NCI-H524 treated with DMSO at 0.1 percent for 48 hours (cell line): ENCODE measurements around the gene OLFML1.

Source experiments
- DNase-seq: peaks from one replicate; lab custom pipeline; 2025; lab: John Stamatoyannopoulos, UW

OLFML1 gene

DNA sequence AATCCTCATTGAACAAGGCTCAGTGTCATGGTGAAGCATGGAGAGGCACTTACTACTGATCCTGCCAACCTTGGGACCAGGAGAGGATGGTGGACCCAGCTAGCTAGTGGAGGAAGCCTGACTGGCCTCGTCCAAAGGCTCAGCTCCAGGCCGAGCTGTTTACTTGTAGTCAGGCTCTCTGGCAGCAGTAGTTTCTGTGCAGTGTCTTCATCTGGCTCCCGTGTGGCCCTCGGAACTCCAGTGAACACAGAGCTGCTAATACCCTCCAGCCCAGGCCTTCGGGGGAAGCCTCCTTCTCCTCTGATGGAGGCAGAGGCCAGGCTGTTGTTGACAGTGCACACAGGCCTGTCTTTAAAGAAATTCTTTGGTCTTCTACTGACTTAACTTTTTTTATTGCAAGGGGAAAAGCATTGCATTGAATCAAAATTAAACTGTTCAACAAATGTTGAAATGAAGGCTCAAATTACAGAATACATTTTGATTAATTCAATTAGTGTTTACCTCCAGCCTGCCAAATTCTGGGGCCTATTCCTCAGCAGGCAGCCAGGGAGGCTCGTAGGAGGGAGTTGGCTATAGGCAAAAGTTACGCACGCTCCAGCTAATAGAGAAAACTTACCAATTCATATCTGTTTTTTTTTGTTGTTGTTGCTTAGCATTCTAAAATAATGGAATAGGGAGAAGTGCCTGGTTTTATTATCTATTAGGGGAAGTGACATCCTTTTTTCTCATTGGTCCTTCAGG lies 47.3 kb downstream of the OLFML1 start:
- no peak for DNase-seq

DNA sequence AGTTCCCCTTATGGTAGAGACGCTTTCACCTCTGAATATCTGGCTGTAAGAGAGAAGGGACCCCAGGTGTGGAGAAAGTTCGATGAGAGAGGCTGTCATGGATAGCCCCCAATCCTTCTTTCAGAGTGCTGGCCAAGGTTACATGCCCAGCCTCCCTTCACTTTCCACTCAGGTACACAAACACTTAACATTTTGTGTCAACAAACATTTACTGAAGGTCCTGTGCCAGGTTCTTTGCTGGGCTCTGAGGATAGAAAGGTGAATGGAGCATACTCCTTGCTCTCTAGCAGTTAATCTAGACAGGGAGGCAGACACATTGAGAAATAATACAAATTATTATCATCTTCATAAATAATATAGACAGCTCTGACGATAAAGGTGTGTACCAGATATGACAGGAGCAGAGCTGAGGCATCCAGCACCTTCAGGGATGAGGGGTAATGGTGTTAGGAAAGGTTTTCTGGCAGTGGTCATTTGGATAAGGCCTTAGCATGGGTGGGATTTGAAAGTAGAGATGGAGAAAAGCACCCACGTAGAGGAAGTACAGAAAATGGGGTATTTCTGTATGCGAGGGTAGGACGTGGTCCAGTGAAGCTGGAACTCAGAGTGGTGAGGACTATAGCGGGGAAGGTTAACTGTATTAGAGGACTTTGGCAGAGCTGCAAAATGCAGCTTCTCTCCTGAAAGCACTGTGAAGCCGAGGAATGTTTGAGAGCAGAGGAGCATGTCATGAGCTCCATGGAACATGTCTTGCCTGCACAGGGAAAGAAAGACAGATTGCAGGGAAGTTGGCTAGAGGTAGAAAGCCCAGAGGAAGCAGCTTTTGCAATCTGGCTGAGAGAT lies 48.1 kb downstream of the OLFML1 start:
- DNase-seq = no peak

DNA sequence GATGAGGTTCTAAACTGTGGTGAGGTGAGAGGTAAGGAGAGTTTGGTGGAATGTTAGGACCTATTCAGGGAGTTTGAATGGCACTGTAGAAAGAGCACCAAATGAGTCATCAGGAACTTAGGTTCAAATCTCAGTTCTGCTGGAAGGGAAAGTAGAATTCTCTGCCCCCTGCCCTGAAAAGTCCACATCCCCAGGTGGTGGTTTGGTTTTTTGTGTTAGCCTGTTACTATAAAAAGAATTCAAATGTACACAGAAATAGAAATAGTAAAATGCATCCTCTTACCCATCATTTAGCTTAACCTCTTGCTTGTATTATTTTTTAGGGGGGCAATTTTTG lies 48.7 kb downstream of the OLFML1 start:
- no peak for DNase-seq

DNA sequence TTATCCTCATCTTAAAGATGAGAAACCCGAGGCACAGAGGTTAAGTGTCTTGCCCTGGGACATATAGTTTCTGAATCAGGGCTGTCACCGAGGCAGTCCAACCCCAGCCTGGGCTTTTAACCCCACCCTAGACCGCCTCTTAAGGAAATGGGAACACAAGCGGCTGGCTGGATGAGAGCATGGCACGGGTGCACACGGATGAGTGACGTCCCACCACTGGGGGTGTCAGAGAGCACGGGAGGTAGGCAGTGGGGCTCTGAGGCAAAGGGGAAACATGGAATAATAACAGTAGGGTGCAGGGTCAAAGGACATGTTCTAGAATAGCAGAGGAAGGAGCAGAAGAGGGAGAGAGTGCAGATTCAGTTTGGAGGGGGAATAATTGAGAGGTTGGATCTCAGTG lies 50.8 kb downstream of the OLFML1 start:
- no peak for DNase-seq

DNA sequence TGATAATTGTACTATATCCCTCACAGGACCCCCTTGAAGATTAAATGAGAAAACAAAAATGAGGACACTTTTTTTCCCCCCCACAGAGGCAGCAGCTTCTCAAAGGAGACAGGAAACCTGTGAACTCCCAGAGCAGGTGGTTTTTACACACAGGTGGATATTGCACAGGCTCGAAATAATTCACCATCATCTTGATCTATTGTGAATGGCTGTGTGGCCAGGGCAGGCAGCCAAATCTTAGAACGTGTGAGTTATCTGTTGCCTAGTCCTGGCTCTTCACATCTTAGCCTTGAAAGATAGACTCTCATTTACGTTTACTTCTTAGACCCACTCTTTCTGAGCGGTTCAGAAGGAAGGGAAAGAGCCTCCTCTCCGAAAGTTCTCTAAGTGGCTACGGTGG lies 52.0 kb downstream of the OLFML1 start:
- no peak for DNase-seq

DNA sequence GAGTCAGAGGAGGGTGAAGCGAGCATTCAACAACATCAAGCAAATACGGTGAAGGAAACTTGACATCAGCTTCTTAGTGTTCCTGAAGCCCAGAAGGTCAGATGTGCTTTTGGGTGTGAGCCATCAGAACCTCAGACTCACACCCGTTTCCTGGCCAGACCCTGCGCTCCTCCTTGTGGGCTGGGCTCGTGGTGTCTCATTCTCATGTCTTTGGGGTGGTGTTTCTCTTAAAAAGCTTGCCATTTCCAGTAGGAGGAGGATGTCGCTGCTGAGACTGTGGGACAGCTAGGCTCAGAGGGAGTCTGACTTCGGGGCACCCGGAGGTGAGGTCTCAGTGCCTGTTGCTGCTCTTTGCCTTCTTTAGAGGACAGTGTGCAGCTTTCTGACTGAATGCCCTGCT lies 52.7 kb downstream of the OLFML1 start:
- no peak for DNase-seq

DNA sequence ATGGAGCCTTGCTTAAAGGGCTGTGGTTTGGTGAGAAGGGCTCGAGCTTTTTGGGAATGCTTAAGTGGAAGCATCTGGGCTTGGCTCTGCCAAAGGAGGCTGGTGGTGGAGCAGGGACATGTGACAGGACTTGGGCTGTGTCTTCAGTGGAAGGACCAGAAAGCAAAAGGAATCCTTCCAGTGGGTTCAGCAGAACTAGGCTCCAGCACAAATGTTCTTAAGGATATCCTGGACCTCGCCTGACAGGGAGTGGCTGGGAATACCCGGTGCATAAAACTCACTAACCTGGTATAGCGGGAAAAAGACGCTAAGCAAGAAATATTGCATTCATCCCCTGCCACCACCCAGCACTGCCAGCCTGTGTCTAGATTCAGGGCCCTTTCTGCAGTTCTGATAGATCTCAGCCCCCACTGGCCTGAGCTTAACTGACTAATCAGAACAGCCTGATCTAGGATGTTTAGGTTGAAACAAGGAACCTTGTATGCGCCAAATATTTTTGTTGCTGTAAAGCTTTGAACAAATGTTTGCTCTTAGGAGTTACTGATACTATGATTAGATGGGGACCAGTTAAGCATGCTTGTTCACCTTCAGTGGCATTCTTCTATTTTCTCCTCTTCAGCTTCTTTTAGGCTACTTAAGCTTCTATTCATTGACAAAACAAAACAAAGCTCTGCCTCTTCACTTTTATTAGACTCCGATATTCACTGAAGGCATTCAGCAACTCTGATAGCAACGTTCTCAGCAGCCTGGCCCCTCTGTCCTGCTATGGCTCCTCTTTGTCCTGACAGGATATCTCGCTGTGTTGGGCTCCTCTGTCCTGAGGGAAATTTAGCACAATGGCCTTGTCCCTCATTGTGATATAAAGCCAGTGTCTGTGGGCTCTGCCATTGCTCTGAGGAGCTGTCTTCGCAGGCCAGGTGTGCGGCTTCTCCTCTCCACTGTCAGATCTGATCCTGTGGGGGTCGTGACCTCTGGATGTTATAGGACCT lies 53.5 kb downstream of the OLFML1 start:
- no peak for DNase-seq

DNA sequence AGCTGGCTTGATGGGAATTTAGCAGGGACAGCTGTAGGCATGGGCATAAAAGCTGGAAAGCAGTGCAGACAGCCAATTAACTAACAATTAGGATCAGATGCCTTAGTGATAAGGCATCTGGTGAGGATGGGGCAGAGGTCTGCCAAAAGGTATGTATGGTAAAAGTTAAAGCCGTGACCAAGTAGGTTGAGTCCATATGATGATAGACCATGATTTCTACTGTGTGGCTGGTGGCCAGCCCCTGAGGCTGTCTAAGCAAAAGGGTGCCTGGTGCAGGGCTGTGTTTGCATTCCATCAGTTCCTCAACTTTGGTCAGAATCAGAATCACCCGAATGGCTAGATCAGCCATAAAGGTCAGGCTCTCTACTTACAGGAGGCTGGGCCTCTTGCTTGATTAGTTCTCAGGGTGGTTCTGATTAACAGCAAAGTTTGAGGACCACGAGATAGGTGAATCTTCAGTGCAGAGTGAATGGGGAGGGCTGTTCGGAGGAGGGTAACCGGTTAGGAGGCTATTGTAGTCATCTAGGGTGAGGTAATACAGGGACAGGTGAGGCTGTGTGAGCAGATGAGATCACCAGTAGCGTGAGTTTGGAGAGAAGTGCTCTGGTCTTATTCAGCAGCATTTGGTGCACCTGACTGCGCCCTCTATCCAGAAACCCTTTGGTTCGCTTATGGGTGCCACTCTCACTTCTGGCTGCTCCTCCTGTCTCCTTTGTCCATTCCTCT lies 55.7 kb downstream of the OLFML1 start:
- no peak for DNase-seq

DNA sequence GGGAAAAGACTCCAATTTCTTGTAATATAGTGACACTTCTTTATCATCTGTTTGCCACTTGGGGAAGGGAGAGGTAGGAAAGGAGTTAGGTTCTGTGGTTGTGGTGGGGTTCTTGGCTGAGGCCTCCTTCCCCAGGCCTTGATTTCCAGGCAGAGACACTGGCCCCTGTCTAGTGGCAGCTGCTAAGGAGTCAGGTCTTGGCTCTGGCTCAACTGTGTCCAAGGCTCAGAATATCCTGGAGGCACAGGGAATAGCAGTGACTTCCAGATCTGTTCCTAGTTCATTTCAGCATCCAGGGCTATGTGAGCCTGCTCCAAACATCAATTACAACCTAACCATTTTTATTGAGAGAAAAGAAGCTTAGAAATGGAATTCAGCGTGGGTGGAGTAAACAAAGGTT lies 58.0 kb downstream of the OLFML1 start:
- no peak for DNase-seq

DNA sequence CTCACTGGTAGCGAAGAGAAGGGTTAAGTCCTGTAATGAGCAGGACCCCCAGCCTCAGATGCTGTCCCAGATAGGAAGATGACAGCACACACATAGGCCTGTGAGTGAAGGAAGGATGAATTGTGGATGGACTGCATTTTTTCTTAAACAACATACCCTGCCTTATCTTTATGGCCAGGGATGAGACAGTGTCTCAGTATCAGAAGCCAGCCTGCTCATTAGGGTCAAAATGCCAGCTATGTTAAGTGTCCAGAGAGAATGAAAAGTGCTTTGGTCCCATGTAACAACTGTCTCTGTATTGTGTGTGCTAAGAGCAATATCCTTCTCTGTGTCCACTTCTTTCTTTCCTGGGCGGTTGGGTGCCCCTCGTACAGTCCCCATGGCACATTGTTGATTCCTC lies 58.7 kb downstream of the OLFML1 start:
- no peak for DNase-seq

DNA sequence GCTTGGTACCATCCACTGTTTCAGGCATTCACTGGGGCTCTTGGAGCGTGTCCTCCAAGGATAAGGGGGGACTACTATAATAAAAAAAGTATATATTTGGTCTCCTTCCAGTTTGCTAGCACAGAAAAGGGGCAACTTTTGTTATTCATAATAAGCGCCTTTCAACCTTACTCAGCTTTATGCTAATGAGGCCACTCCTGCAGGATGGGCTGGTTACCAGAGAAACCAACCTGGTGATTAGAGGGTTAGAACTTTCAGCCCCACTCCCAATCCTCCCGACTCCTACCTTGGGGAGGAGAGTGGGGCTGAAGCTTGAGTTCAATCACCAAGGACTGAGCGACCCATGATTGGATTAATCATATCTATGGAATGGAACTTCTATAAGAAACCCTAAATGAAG lies 60.3 kb downstream of the OLFML1 start:
- DNase-seq = no peak

DNA sequence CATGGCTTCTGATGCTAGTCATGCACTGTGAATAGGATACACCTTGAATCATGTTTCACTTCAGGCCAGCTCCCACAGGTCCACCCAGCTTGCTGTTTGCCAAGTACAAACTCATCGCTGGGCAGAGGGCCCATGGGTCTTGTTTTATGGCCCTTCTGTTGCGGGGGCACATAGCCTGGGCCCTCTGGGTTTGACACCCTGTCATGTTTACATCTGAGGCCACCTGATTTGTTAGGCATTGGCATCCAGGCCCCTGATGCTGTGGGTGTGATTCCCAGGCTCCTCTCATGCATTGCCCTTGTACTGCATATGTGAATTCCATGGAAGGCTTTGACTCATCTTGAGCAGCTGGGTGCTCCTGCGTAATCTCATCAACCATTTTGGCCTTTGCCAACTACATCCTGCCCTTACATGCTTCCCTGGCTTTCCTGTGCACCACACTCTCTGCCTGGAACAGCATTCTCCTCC lies 61.1 kb downstream of the OLFML1 start:
- no peak for DNase-seq

DNA sequence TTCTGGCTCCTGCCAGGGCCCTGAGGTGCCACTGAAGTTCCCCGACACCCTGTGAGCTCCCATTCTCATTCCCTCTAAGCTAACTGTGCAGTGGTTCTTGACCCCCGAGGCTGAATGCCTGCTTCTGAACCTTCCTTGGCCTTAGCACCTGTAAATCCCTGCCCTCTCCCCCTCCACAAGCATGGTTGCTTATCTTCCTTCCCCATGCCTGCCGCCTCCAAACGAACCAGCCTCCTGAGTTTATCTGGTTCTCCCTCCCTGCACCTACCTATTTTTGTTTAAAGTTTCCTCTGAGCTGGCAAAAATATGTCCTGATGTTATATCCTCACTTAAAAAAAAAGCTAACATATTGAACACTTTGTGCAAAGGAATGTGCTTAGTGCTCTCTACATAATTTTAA lies 62.4 kb downstream of the OLFML1 start:
- no peak for DNase-seq

DNA sequence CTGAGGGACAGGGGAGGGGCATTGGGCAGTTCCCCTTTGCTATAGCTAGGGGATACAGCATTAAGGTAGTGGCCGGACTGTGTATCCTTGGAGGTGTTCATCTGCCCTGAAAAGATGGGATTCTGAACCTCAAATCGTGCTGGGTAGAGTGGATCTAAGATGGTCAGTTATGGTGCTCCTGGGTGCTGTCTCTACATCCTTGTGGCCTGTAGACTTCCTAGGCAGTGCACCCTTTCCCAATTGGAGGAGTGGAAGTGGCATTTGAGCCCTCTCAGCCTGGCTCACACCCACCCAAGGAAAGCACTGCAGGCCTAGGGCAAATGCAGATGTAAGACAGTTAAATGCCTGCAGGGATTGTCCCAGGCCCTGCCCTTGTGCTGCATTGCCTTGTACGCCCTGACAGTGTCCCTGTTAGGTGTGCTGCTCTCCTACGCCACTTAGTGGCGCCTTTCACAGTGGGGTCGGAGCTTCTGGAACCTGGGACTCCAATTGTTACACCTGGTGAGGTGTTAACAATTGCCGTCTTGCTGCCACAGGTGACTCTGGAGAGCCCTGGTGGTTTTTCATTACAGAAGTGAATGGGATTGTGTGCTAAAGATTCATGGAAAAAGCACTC lies 63.5 kb downstream of the OLFML1 start:
- DNase-seq = no peak

DNA sequence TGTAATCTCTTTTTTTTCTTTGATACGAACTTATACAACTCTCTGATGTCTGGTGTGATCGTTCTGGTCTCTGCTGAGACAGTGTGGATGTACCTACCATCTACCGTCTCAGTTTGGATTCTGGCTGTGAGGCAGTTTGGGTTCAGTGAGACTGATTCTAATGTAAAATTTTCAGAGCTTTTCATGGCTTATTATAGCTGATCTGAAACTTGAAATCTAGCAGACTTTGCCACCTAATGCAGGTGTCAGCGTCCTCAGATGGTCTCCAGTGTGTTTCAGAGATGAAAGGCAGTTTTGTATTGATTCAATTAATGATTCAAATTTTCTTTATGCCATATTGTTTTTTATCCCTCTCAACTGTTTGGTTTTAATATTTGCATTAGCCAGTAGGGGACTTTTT lies 64.4 kb downstream of the OLFML1 start:
- no peak for DNase-seq

DNA sequence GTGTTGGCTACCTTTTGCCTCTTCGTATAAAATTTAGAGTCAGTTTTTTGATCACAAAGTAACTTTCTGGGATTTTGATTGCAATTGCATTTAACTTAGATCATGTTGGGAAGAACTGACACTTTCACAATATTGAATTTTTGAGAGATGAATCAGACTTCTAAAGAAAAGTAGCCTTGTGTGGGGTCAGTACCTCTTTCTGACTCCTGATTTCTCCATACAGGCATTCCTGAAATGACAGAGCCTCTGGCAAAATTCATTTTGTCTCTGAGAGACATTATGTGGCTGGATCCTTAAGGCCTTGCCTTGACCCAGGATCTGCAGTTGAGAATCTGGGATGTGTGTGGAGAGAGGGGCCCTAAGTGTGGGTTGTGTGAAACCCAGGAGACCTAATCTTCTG lies 66.3 kb downstream of the OLFML1 start:
- no peak for DNase-seq

DNA sequence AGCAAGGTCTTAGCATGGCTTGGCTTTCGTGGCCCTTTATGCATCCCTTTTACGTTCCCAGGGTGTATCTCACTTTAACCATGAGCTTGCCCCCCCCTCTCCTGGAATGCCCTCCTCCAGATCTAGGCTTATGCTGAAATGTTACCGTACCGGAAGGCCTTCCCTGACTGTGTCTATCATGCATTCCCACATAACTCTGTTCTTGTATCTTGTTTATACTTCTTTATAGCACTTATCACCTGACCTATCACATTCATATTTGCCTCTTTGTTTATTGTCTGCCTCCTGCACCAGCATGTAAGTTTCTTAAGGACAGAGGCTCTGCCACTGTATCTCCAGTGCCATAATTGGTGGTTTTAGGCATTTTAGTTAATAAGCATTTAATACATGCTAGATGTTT lies 67.4 kb downstream of the OLFML1 start:
- DNase-seq = no peak

DNA sequence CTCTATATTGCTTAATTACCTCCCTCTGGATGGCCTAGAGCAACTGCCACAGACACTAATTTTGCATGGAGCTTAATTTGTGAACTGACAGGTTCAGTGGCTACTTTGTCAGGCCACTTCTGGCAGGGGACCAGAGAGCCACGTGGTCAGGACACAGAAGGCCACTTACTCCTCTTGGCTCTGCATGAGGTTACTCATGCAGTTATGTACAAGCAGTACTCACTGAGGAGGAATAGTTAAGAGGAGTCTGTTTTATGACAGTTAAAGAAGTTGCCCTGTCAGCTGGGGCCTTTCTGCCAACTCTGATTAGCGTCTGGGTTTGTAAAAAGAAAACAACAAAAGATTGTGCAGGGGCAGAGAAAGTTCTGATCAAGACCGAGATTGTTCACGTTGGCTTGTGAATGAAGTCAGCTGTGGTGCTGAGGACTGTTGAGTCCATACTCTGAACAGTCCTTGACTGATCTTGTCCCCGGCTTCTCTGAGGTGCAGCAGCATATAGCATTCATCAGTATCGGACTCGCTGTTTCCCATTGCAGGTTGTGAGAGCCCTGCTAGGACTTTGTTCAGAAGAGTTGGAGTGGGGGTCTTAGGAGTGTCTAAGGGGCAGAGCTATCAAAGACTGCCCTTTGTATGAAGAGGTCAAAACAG lies 69.9 kb downstream of the OLFML1 start:
- DNase-seq = no peak

DNA sequence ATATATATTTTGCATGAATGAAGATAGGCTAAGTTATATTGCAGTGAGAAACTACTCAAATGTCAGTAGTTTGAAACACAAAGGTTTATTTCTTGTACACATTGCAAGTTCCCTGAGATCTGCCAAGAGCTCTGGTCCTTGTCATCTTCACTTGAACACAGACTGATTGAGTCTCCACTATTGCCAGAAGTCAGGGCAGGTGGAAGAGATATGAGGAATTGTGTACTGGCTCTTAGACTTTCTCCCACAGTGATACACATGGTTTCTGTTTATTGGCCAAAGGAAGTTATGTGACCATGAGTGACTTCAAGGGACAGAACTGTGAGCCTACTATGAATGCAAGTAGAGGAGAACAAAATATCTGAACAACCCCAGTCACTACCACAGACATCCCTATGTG lies 72.7 kb downstream of the OLFML1 start:
- no peak for DNase-seq

DNA sequence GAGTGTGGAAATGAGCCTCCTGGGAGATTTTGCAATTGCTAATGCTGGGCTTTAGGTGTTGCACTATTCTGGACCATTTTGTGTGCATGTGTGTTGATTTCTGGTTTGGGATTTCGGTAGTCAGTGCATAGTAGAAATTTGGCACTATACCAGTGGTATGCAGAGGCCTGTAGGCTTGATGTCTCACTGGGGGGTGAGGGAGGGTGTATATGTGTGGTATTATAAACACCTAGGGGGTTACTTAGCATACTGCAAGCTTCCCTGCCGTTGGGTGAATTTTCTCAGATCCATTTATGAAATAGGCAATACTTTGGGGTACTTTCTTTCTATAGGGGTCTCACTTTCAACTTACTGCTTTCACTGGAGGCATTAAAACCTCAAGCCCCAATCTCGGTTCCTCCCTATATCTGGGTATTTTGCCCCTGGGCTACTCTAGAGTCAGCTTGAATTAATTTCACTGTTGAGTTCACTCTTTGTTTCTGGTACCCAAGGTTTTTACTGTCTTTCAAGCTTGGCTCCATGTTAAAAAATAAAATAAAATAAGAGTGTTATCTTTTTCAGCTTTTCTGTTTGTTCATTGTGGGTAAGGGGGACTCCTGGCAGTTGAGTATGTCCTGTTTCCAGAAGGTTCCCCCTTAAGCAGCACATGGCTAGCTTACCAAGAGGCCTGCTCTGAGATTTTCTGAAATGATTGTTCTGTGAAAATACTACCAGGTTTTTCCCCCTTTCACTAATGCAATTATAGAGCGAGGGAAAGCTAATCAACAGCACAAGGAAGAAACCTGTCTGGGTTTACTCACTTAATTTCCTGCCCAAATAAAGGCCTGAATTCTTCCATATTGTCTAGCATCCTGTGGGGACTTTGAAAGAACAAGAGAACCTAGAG lies 74.3 kb downstream of the OLFML1 start:
- DNase-seq = no peak
